ENCODE results near the gene SLC44A5. TPM values are rescaled to one million over a fixed set of nuclear protein-coding genes. Genes with fewer than 3 reads are reported as not detected.
"Not testable (repeated sequence)": the region's sequence is repeated elsewhere in the genome, so short reads cannot be mapped to it uniquely, and the experiment has no call there.

The SLC44A5 gene
- total RNA-seq, 2 donors from 2014 or later, result 6.7 to 8.4 TPM

GRCh38 chr1:75415187-75415586 is 195.7 kb downstream of the SLC44A5 start:
- no peak for ATAC-seq
- no peak for DNase-seq
- intact Hi-C loops (cut with DNase I, micrococcal nuclease), result no loop called here

DNA sequence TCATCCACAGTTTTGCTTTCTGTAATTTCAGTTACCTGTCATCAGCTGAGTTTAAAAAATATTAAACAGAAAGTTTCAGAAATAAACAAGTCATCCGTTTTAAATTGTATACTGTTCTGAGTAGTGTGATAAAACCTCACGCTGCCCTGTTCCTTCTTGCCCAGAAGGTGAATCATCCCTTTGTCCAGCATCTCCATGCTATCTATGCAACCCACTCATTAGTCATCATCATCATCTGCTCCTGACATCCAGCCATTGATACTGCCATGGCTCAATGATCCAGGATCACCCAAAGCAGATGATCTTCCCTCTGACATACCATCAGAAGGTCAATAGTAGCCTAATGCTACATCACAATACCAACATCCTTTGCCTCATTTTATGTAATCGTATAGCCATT is 198.3 kb downstream of the SLC44A5 start:
- intact Hi-C loops (cut with DNase I, micrococcal nuclease), result no loop called here
- no peak for ATAC-seq
- DNase-seq, result no peak

GRCh38 chr1:75404681-75405080 is 206.2 kb downstream of the SLC44A5 start:
- DNase-seq; intact Hi-C loops (cut with DNase I, micrococcal nuclease); ATAC-seq: not testable (repeated sequence)

DNA sequence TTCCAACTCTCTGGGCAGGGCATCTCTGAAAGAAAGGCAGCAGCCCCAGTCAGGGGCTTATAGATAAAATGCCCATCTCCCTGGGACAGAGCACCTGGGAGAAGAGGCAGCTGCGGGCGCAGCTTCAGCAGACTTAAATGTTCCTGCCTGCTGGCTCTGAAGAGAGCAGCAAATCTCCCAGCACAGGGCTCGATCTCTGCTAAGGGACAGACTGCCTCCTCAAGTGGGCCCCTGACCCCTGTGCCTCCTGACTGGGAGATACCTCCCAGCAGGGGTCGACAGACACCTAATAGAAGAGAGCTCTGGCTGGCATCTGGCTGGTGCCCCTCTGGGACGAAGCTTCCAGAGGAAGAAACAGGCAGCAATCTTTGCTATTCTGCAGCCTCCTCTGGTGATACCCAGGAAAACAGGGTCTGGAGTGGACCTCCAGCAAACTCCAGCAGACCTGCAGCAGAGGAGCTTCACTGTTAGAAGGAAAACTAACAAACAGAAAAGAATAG is 207.7 kb downstream of the SLC44A5 start:
- intact Hi-C loops (cut with DNase I, micrococcal nuclease); ATAC-seq; DNase-seq: not testable (repeated sequence)

GRCh38 chr1:75400716-75401115 is 210.2 kb downstream of the SLC44A5 start:
- DNase-seq (no peak), ATAC-seq (no peak)
- intact Hi-C loops (cut with DNase I, micrococcal nuclease), result no loop called here

DNA sequence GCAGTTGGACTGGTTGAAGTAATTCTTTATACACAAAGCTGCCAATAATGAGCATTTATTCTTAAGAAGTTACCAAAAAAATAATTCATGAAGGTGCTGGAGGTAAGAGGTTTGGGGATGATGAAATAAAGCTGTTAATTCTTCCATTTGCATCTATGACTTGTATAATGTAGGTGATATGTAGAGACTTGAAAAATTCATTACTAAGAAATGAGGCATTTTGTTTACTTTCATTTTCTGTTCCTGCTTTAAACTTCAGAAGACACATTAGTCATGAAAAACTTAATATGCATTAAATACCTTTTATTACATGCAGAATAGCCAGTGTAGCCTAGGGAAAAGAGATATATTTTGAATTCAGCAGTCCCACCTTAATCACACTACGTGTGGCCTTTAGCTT is 214.2 kb downstream of the SLC44A5 start:
- intact Hi-C loops (cut with DNase I, micrococcal nuclease), result no loop called here
- no peak for ATAC-seq

GRCh38 chr1:75396260-75396659 is 214.7 kb downstream of the SLC44A5 start:
- ATAC-seq (no peak), DNase-seq (no peak)
- intact Hi-C loops (cut with DNase I, micrococcal nuclease), result no loop called here

More for the DNA sequence above, 214.2 kb downstream of the SLC44A5 start:
- DNase-seq, result no peak

DNA sequence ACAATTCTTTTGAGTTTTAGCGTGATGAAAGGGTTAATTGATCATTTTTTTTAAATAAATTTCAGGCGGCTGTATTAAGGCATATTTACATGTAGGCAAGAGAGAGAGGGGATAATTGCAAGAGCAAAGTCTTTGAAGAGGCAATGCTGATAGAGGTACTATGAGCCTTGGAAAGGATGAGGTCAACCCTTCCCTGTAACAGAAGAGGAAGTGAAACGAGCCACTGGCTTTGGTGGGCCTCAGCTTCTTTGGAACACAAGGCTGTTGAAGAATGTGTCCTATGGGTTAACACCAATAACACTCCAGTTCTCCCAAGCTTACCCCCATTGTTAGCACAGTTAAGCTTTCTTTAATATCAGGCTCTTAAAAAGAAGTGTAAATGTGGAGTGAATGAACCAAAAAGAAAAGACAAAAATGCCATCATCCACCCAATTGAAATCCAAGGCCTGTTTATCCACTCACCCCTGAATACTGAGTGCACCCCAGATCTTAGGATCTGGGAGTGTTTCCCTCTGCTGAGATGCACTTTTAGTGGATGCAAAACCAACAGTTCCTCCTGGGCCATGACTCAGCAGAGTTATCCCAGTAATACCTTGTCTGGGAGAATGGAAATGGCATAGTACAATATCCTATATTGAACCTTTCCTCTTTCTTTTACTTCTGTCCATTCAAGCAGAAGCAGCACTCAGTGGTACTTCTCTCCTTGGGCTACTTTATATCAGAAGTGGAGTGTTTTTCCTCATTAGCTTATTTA is 216.4 kb downstream of the SLC44A5 start:
- ATAC-seq, result no peak
- no peak for DNase-seq
- intact Hi-C loops (cut with DNase I, micrococcal nuclease), result no loop called here

- ATAC-seq (no peak), DNase-seq (no peak)
- intact Hi-C loops (cut with DNase I, micrococcal nuclease), result no loop called here
Observed at GRCh38 chr1:75392278-75392677, 218.6 kb downstream of the SLC44A5 start.

DNA sequence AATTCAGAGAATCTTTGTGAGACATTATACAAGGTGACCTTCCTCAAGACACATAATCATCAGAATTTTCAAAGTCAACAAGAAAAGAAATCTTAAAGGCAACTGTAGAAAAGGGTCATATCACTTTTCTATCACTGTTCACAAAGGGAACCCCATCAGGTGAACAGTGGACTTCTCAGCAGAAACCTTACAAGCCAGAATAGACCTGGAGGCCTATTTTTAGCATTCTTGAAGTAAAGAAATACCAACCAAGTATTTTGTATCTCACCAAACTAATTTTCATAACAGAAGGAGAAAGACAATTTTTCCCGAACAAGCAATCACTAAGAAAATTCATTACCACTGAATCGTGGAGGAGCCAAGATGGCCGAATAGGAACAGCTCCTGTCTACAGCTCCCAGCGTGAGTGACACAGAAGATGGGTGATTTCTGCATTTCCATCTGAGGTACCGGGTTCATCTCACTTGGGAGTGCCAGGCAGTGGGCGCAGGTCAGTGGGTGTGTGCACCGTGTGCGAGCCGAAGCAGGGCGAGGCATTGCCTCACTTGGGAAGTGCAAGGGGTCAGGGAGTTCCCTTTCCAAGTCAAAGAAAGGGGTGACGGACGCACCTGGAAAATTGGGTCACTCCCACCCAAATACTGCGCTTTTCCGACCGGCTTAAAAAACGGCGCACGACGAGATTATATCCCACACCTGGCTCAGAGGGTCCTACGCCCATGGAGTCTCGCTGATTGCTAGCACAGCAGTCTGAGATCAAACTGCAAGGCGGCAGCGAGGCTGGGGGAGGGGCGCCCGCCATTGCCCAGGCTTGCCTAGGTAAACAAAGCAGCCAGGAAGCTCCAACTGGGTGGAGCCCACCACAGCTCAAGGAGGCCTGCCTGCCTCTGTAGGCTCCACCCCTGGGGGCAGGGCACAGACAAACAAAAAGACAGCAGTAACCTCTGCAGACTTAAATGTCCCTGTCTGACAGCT is 235.2 kb downstream of the SLC44A5 start:
- intact Hi-C loops (cut with DNase I, micrococcal nuclease), result not testable (repeated sequence)
- ATAC-seq (peak; percentile 45), DNase-seq (peak; percentile 25 to 38)

GRCh38 chr1:75373542-75374159 is 237.3 kb downstream of the SLC44A5 start:
- intact Hi-C loops (cut with DNase I, micrococcal nuclease), result no loop called here
- no peak for ATAC-seq
- no peak for DNase-seq

GRCh38 chr1:75366595-75366994 is 244.3 kb downstream of the SLC44A5 start:
- intact Hi-C loops (cut with DNase I, micrococcal nuclease), result no loop called here

DNA sequence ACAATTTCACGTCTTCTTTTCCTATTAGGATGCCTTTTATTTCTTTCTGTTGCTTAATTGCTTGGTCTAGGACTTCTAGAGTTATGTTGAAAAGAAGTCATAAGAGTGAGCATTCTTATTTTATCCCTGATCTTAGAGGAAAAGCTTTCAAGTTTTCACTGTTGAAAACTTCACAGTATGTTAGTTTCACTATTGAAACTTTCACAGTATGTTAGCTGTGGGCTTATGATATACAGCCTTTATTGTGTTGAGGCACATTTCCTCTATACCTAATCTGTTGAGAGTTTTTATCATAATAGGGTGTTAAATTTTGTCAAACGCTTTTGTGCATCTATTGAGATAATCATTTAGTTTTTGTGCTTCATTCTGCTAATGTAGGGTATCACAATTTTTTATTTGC is 249.7 kb downstream of the SLC44A5 start:
- intact Hi-C loops (cut with DNase I, micrococcal nuclease), result no loop called here
- ATAC-seq (no peak), DNase-seq (no peak)

More at GRCh38 chr1:75366595-75366994, 244.3 kb downstream of the SLC44A5 start:
- DNase-seq (no peak), ATAC-seq (no peak)

DNA sequence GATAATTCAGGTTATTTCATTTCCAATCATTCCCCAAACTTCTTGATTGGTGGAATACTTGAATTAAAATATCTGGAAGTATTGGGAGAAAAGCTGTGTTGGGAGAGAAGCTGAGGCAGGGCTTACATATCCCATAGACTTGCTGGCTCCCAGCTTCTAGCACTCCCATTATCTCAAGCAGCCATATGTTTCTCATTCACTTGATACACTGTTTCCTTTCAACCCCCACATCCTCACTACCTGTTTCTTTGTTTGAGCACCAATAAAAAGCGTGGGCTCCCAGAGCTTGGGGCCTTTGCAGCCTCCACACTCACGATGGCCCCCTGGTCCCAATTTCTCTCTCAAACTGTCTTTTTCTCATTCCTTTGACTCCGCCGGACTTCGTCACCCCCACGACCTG is 256.6 kb downstream of the SLC44A5 start:
- DNase-seq; ATAC-seq; intact Hi-C loops (cut with DNase I, micrococcal nuclease): not testable (repeated sequence)

DNA sequence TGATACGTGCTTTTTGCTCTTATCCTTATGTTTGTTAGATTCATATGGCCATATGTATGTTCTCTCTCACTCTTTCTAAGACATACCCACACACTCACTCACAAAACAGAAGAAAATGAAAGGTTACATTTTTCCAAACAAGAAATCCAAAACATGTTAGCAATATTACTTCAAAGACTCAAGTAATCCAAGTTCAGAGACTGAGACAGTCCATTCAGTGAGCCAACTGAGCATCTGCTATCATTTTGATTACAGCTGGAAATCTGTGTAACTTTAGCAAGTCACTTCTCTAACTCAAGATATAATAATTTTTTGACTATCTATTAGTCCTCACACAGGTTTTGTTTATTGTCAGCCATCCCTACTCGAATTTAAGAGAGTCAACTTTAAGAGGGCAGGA is 257.9 kb downstream of the SLC44A5 start:
- no peak for DNase-seq
- intact Hi-C loops (cut with DNase I, micrococcal nuclease), result no loop called here
- ATAC-seq, result no peak

GRCh38 chr1:75345538-75346292 is 265.2 kb downstream of the SLC44A5 start:
- DNase-seq, result no peak
- ATAC-seq, result no peak
- intact Hi-C loops (cut with DNase I, micrococcal nuclease), result no loop called here

- ATAC-seq (no peak), DNase-seq (no peak)
- intact Hi-C loops (cut with DNase I, micrococcal nuclease), result no loop called here
Observed at GRCh38 chr1:75342786-75343185, 268.1 kb downstream of the SLC44A5 start.

DNA sequence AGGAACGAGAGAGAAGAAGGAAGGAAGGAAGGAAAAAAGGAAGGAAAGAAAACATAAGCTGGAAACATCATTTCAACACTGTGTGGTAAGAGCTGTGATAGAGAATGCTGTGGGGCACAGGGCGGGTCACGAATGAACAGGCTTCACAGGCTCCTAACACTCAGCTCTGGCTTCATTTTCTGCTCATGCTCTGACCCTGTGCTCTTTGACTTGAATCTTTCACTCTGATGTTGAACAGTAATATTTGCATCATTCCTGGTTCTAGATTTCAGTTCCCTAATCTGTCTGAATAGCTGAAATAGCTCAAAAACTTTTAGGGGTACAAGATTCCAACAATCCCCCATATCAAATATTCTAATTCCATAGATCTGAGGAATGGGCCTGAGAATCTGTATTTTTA is 269.4 kb downstream of the SLC44A5 start:
- ATAC-seq (no peak), DNase-seq (no peak)
- intact Hi-C loops (cut with DNase I, micrococcal nuclease), result no loop called here
